GM19025 (cell line): ENCODE measurements around the gene SAFB2.
"Not testable (repeated sequence)": the region's sequence is repeated elsewhere in the genome, so short reads cannot be mapped to it uniquely, and the experiment has no call there.

Experiments used
- ATAC-seq: cut with Tn5 transposase; IDR thresholded peaks from one replicate; pipeline ENCODE4 v1.9.1; 2021; ENCODE audit warnings: mild to moderate bottlenecking, low read depth, moderate library complexity; ENCODE audit not compliant: unreplicated experiment

Gene SAFB2

GRCh38 chr19:5608766-5609165 lies 13.8 kb downstream of the SAFB2 start:
- not testable (repeated sequence) for ATAC-seq

DNA sequence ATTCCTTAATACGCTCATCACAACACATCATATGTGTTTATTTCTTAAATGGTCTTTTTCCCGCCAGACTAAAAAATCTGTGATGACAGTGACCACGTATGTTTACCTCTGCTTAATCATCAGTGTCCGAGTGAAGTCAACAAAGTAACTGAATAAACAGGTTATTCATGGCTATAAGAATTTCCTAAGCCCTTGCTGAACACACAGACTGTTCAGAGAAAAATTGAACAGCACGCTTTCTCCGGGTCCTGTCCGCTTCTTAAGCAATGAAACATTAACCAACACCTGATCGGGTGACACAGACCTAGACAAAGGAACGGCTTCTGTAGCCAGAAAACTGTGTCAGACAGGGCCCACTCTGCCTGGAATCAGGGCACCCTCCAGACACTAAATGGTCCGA lies 14.3 kb downstream of the SAFB2 start:
- no peak for ATAC-seq

DNA sequence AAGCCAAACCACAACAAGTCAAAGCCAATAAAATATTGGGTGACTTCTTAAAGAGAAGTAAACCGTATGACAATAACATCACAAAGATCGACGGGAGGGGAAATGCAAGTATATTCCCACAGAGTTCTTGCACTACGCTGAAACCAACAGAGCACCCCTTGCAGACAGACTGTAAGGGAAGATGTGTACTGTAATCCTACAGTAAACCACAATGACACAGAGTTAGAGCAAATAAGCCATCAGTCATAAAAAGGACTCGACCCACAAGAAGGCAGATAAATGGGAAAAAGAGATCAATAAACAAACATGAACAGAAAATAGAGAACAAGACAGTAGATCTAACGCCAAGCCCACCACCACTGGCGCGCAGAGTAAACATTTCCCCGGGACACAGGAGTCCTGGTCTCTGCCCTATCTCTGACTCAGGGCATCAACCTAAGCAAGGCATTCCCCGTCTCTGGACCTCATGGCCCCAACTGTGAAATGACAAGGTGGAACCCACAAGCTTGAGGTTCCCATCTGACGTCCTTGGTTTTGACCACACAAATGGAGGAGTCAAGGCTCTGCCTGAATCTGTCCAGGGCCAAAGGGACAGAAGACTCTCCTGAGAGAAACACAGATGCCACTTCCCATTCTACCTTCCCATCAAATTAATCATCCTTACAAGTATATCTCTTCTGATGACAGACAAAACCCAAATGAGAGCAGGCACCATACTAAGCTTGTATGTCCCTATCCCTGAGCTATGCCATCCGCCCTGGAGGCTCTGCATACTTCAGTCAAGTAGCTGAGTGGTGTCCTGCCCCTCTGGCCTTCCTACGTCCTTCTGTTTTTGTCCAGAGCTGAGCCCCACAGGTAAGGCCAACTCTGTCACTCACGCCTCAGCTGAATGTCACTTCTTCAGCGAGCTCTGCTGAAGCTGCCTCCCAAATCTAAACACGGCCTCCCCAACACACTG lies 15.0 kb downstream of the SAFB2 start:
- no peak for ATAC-seq

GRCh38 chr19:5605362-5605761 lies 17.2 kb downstream of the SAFB2 start:
- ATAC-seq: no peak

DNA sequence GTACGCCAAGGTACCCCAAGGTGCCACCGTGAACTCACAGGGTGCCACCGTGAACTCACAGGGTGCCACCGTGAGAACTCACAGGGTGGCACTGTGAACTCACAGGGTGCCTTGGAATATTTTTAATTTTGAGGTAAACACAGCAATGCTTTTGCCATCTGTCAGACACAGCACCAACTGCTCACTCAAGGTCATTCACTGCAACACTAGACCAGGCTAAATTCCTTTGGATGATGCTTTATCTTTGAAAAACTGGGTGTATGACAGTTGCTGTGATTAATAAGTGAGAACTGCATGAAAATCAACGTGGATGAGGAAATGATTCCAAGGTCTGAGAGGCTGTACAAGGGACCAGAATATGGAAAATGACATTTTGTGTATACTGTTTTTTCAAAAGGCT lies 18.9 kb downstream of the SAFB2 start:
- ATAC-seq: no peak

DNA sequence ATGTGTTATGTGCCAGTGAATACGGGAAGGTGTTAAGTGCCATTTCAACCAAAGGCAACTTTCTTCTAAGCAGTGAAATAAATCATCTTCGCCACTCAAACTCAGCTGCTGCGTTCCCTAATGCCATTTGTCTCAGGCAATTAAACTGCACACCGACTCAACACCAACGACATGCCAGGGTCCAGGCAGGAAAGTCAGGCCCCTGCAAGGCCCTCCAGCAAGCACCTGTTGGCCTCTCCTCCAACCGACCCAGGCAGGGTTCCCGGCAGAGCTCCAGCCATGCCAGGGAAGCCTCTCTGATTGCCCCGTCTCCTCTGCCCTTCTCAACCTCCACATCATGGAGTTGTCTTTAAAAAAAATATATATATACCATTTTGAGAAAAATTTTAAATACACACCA lies 21.8 kb downstream of the SAFB2 start:
- ATAC-seq: no peak

DNA sequence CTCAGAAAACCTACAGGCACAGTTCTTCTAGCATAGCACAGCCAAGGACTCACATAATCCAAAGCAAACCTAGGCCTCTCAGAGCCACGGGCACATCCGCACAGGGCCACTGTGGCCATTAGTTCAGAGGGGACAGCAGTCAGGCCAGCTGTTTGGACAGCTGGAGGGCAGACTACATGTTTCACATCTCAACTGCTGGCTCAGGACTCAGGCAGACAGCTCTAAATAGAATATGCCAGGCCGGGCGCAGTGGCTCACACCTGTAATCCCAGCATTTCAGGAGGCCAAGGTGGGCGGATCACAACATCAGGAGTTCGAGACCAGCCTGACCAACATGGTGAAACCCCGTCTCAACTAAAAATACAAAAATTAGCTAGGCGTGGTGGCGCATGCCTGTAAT lies 26.8 kb downstream of the SAFB2 start:
- no peak for ATAC-seq

DNA sequence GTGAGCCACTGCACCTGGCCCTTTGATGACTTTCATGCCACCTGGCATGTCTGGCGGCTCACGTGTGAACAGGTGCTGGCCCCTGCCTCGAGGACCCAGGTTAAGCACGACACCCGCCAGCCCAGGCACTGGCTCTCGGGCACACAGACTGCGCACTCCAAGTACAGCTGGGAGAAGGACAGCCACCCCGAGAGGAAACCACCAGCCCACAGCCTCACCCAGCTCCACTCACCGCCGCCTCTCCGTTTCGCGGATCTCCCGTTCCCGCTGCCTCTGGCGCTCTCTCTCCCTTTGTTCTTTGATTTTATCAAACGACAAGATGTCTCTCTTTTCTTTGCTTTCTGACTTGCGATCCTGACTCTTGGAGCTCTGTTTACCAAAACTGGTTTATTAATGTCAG lies 27.4 kb downstream of the SAFB2 start:
- no peak for ATAC-seq

GRCh38 chr19:5594521-5594950 lies 28.0 kb downstream of the SAFB2 start:
- ATAC-seq: no peak

GRCh38 chr19:5593343-5594255 lies 29.0 kb downstream of the SAFB2 start:
- no peak for ATAC-seq

DNA sequence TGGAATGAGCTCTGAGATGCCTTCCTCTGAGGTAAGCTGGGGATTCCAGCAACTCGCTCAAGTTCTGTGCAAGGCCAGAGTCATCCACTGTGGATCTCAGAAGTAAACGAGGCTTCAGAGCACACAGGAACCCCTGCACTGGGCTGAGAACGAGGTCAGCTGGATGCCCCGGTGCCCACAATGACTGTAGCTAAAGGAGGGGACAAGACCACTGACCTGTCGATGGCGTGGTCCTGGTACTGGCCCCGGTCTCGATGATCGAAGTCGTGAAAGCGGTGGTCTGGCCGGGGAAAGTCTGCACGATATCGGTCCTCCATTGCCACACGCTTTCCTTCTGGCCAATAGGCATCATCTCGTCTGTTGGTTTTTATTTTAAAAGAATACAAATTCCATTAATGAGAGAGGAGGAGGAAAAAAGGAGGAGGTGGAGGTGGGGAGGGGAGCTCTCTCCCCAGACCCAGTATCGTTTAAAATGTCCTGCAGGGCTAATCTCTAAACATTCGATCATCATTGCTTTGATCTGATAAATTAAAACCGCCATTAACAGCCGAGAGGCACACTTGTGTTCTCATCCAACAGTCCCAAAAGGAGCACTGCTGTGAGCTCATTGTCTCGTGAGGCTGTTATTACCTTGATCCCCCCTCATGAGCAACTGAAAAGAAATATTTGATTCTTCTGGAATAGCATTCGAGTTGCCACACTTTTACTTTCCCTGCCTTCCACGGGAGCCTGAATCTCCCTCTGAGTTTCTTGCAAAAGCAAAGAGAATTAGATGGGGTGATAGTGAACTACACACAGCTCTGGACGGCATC lies 29.8 kb downstream of the SAFB2 start:
- ATAC-seq: no peak

- ATAC-seq: no peak
Observed at GRCh38 chr19:5591476-5591875, 31.1 kb downstream of the SAFB2 start.

GRCh38 chr19:5590865-5591154 lies 31.8 kb downstream of the SAFB2 start:
- no peak for ATAC-seq

GRCh38 chr19:5590151-5590864 lies 32.3 kb downstream of the SAFB2 start:
- no peak for ATAC-seq

GRCh38 chr19:5588906-5589676 lies 33.5 kb downstream of the SAFB2 start:
- no peak for ATAC-seq

DNA sequence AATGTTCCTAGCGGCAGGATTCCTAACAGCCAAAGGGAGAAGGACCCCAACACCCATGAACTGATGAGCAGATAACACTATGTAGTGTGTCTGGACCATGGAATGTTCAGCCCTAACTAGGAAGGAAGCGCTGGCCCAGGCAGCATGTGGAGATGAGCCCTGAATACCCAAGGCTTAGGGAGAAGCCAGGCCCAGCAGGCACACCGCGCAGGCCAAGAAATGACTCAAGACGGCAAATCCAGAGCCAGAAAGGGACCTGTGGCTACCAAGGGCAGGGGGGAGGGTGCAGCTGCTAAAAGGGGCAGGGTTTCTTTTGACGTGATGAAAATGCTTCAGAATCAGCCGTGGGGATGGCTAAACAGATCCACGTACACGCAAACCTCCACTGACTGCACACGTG lies 34.1 kb downstream of the SAFB2 start:
- ATAC-seq: no peak

- ATAC-seq: no peak
Observed at GRCh38 chr19:5587661-5588060, 34.9 kb downstream of the SAFB2 start.

- ATAC-seq: no peak
Observed at GRCh38 chr19:5587071-5587455, 35.5 kb downstream of the SAFB2 start.

- no peak for ATAC-seq
Observed at GRCh38 chr19:5586300-5587070, 36.1 kb downstream of the SAFB2 start.
